GM12875 (cell line): ENCODE measurements around the gene CRYAA.

Source experiments
- H3K4me3 ChIP-seq: one replicate; pipeline ENCODE4 v1.5.1; 2011; ENCODE audit warnings: low read depth, low read length, control low read depth
- CTCF ChIP-seq: IDR thresholded peaks from 2 replicates; pipeline ENCODE4 v1.5.1; 2011; ENCODE audit warnings: low read depth, mild to moderate bottlenecking, control low read depth, inconsistent platforms, low read length, moderate library complexity, borderline replicate concordance; ENCODE audit not compliant: insufficient read depth

The CRYAA gene

GRCh38 chr21:43194303-43195120, 25.7 kb downstream of the CRYAA start:
- TF ChIP-seq CTCF: no peak
- H3K4me3 ChIP-seq: no peak overlapping the region

GRCh38 chr21:43195121-43196021, 26.6 kb downstream of the CRYAA start:
- TF ChIP-seq CTCF: no peak
- no peak overlapping the region for H3K4me3 ChIP-seq

- no peak overlapping the region for H3K4me3 ChIP-seq
- TF ChIP-seq CTCF: no peak
These were observed 28.0 kb downstream of the CRYAA start for GRCh38 chr21:43196826-43197225.

- H3K4me3 ChIP-seq: no peak overlapping the region
- no peak for TF ChIP-seq CTCF
These were observed 29.6 kb downstream of the CRYAA start for GRCh38 chr21:43198376-43198775.

- TF ChIP-seq CTCF: no peak
- no peak overlapping the region for H3K4me3 ChIP-seq
These were observed 32.7 kb downstream of the CRYAA start for GRCh38 chr21:43201491-43201890.

GRCh38 chr21:43203591-43203990, 34.8 kb downstream of the CRYAA start:
- TF ChIP-seq CTCF: no peak

More at GRCh38 chr21:43203591-43203990, 34.8 kb downstream of the CRYAA start:
- H3K4me3 ChIP-seq: no peak overlapping the region
